Measurements from ENCODE around the gene TMEM117. TPM values are rescaled to one million over a fixed set of nuclear protein-coding genes. Genes with fewer than 3 reads are reported as not detected.

TMEM117 gene
- total and polyA plus RNA-seq, 10 of the 15 experiments (the other 5 are each of a cell fraction or from before 2014, with no cell fraction given): 3.1 to 8.2 (median 6.1) TPM

- TF ChIP-seq FOS (IDR thresholded peaks at IDR 0.05; ENCODE audit: borderline replicate concordance, extremely low read depth, insufficient read length) (no peak), ZSCAN29 (IDR thresholded peaks at IDR 0.05) (no peak), ZBTB11 (CRISPR knock-in tag; IDR thresholded peaks at IDR 0.05) (no peak), ZBED1 (IDR thresholded peaks at IDR 0.05; ENCODE audit: borderline replicate concordance) (no peak), POLR2AphosphoS5 (IDR thresholded peaks at IDR 0.05; ENCODE audit: low read length) (no peak), HDGF (IDR thresholded peaks at IDR 0.05) (no peak), TCF7 (IDR thresholded peaks at IDR 0.05; ENCODE audit: borderline replicate concordance) (no peak), USF2 (IDR thresholded peaks at IDR 0.05; ENCODE audit: borderline replicate concordance, low read depth, low read length) (no peak)
- TF ChIP-seq, protein P1, sequence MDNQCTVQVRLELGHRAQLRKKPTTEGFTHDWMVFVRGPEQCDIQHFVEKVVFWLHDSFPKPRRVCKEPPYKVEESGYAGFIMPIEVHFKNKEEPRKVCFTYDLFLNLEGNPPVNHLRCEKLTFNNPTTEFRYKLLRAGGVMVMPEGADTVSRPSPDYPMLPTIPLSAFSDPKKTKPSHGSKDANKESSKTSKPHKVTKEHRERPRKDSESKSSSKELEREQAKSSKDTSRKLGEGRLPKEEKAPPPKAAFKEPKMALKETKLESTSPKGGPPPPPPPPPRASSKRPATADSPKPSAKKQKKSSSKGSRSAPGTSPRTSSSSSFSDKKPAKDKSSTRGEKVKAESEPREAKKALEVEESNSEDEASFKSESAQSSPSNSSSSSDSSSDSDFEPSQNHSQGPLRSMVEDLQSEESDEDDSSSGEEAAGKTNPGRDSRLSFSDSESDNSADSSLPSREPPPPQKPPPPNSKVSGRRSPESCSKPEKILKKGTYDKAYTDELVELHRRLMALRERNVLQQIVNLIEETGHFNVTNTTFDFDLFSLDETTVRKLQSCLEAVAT (IDR thresholded peaks at IDR 0.05): no peak
- TF ChIP-seq, protein P2, sequence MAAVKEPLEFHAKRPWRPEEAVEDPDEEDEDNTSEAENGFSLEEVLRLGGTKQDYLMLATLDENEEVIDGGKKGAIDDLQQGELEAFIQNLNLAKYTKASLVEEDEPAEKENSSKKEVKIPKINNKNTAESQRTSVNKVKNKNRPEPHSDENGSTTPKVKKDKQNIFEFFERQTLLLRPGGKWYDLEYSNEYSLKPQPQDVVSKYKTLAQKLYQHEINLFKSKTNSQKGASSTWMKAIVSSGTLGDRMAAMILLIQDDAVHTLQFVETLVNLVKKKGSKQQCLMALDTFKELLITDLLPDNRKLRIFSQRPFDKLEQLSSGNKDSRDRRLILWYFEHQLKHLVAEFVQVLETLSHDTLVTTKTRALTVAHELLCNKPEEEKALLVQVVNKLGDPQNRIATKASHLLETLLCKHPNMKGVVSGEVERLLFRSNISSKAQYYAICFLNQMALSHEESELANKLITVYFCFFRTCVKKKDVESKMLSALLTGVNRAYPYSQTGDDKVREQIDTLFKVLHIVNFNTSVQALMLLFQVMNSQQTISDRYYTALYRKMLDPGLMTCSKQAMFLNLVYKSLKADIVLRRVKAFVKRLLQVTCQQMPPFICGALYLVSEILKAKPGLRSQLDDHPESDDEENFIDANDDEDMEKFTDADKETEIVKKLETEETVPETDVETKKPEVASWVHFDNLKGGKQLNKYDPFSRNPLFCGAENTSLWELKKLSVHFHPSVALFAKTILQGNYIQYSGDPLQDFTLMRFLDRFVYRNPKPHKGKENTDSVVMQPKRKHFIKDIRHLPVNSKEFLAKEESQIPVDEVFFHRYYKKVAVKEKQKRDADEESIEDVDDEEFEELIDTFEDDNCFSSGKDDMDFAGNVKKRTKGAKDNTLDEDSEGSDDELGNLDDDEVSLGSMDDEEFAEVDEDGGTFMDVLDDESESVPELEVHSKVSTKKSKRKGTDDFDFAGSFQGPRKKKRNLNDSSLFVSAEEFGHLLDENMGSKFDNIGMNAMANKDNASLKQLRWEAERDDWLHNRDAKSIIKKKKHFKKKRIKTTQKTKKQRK (IDR thresholded peaks at IDR 0.05; ENCODE audit: low read depth, low read length): no peak
Observed at GRCh38 chr12:43848786-43849185, 12.9 kb downstream of the TMEM117 start (continued).
